IPS-18a (cell line): ENCODE data around the gene PRKAR1B.

Source experiments
- H3K27ac ChIP-seq: one replicate; pipeline ENCODE4 v1.5.1; 2013; ENCODE audit warnings: low read length
- H3K27me3 ChIP-seq: one replicate; pipeline ENCODE4 v1.6.1; 2013; ENCODE audit warnings: mild to moderate bottlenecking, low read length; ENCODE audit not compliant: control insufficient read depth, insufficient read depth
- H3K36me3 ChIP-seq: one replicate; pipeline ENCODE4 v1.6.1; 2013; ENCODE audit warnings: low read depth, low read length; ENCODE audit not compliant: control insufficient read depth
- H3K4me1 ChIP-seq: one replicate; pipeline ENCODE4 v1.6.1; 2013; ENCODE audit warnings: low read depth, low read length; ENCODE audit not compliant: control insufficient read depth
- H3K4me3 ChIP-seq: one replicate; pipeline ENCODE4 v1.5.1; 2013; ENCODE audit warnings: low read length
- H3K9ac ChIP-seq: one replicate; pipeline ENCODE4 v1.6.1; 2013; ENCODE audit warnings: mild to moderate bottlenecking, low read length, moderate library complexity
- H3K9me3 ChIP-seq: one replicate; pipeline ENCODE4 v1.6.1; 2013; ENCODE audit warnings: low read depth, low read length; ENCODE audit not compliant: control insufficient read depth

Gene PRKAR1B

GRCh38 chr7:562374-562675, 164.8 kb downstream of the PRKAR1B start:
- H3K4me3 ChIP-seq = no peak overlapping the region
- H3K4me1 ChIP-seq = no peaks in the 10 kb centered on the region
- H3K9ac ChIP-seq = no peak overlapping the region
- H3K27me3 ChIP-seq = no peaks in the 10 kb centered on the region
- no peaks in the 10 kb centered on the region for H3K9me3 ChIP-seq
- no peaks in the 10 kb centered on the region for H3K36me3 ChIP-seq
- no peak overlapping the region for H3K27ac ChIP-seq

- no peaks in the 10 kb centered on the region for H3K9me3 ChIP-seq
- no peaks in the 10 kb centered on the region for H3K36me3 ChIP-seq
- H3K27ac ChIP-seq = no peak overlapping the region
- no peaks in the 10 kb centered on the region for H3K4me1 ChIP-seq
- H3K4me3 ChIP-seq = no peak overlapping the region
- H3K27me3 ChIP-seq = no peaks in the 10 kb centered on the region
- H3K9ac ChIP-seq = no peak overlapping the region
Measured at GRCh38 chr7:561631-562373, 165.3 kb downstream of the PRKAR1B start.

DNA sequence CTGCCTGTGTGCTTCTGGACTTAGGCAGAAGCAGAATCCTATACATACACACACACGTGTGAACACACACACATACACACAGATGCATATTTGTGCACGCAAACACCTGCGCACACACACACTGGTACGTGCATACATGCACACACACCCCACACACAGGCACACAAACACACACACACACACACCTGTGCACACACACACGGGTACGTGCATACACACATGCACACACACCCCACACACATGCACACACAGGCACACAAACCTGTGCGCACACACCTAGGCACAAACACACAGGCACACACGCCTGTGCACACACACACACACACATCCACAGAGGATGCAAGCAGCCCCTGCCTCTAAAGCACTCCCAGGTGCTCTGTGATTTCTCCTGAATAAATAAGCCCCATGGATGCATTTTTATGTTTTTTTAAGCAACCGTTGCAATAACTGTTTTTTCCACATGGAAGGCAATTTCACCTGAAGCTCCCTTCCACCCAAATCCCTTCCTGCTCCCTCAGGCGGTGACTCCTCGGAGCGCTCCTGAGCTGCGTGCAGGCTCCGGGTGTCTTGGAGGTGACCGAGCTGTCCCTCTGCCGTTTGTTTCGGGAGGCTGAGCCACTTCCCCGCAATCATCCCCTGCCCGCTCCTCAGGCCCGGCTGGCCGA, 166.0 kb downstream of the PRKAR1B start:
- Histone ChIP-seq H3K9ac (no peak overlapping the region), H3K4me3 (no peak overlapping the region), H3K9me3 (no peaks in the 10 kb centered on the region), H3K27ac (no peak overlapping the region), H3K36me3 (no peaks in the 10 kb centered on the region), H3K4me1 (no peaks in the 10 kb centered on the region), H3K27me3 (no peaks in the 10 kb centered on the region)

GRCh38 chr7:559396-559705, 167.7 kb downstream of the PRKAR1B start:
- Histone ChIP-seq H3K36me3 (no peaks in the 10 kb centered on the region), H3K4me1 (no peaks in the 10 kb centered on the region)

DNA sequence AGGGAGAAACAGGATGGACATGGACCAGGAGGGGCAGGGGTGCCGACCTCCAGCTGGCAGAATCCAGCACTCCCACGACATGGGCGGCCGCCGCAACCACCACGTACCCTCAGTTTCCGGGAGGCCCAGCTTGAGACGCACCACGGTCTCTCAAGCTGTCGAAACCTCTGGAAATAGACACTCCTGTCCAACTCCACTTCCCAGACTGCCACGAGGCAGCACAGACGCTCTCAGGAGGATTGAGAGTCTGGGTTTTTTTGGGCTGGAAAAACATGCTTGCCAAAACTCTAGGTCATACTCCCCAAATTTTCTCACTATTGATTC, 169.6 kb downstream of the PRKAR1B start:
- no peaks in the 10 kb centered on the region for H3K27me3 ChIP-seq
- H3K9ac ChIP-seq = no peak overlapping the region
- no peak overlapping the region for H3K27ac ChIP-seq
- H3K36me3 ChIP-seq = no peaks in the 10 kb centered on the region
- H3K4me1 ChIP-seq = no peaks in the 10 kb centered on the region
- H3K9me3 ChIP-seq = no peaks in the 10 kb centered on the region
- no peak overlapping the region for H3K4me3 ChIP-seq

More at GRCh38 chr7:559396-559705, 167.7 kb downstream of the PRKAR1B start:
- H3K4me3 ChIP-seq = no peak overlapping the region
- H3K27me3 ChIP-seq = no peaks in the 10 kb centered on the region
- no peaks in the 10 kb centered on the region for H3K9me3 ChIP-seq
- no peak overlapping the region for H3K9ac ChIP-seq
- H3K27ac ChIP-seq = no peak overlapping the region

DNA sequence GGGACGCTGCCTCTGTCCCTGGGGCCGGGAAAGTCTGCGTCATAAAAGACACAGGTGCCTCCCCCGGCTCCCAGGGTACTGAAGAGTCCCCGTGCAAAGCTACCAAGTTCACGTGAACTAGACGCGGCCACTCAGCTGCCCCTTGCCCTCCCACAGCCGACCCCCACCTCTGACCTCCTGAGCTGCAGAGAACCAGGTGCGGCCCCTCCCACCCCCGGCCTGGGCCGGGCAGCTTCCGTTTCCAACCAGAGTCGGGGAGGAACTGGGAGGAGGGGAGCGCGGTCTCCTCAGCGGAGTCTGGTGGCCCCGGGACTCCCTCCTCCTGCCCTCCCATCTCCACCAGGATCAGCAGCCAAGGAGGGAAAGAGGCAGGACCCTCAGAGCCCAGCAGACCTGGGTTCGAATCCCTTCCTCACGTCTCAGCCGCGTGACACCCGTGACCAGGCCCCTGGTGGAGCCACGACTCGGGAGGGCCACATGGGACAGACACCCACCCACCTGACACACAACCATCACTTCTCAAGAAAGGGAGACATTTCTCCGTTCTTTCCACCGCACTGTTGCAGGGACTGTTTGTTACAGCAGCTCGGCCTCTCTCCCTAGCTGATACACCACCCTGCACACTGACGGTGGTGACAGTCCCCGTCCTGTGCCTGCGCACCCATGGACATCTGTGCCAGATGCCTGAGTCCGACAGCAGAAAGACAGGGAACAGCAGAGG, 170.1 kb downstream of the PRKAR1B start:
- no peaks in the 10 kb centered on the region for H3K27me3 ChIP-seq
- no peak overlapping the region for H3K9ac ChIP-seq
- no peaks in the 10 kb centered on the region for H3K9me3 ChIP-seq
- H3K27ac ChIP-seq = no peak overlapping the region
- H3K4me3 ChIP-seq = no peak overlapping the region
- H3K36me3 ChIP-seq = no peaks in the 10 kb centered on the region
- H3K4me1 ChIP-seq = no peaks in the 10 kb centered on the region

- Histone ChIP-seq H3K9me3 (no peaks in the 10 kb centered on the region), H3K27ac (no peak overlapping the region), H3K4me1 (no peaks in the 10 kb centered on the region), H3K36me3 (no peaks in the 10 kb centered on the region), H3K4me3 (no peak overlapping the region), H3K9ac (no peak overlapping the region), H3K27me3 (no peaks in the 10 kb centered on the region)
Measured at GRCh38 chr7:556291-556826, 170.7 kb downstream of the PRKAR1B start.

GRCh38 chr7:555551-556160, 171.4 kb downstream of the PRKAR1B start:
- Histone ChIP-seq H3K9me3 (no peaks in the 10 kb centered on the region), H3K4me1 (no peaks in the 10 kb centered on the region), H3K27me3 (no peaks in the 10 kb centered on the region), H3K4me3 (no peak overlapping the region), H3K27ac (no peak overlapping the region), H3K9ac (no peak overlapping the region), H3K36me3 (no peaks in the 10 kb centered on the region)

DNA sequence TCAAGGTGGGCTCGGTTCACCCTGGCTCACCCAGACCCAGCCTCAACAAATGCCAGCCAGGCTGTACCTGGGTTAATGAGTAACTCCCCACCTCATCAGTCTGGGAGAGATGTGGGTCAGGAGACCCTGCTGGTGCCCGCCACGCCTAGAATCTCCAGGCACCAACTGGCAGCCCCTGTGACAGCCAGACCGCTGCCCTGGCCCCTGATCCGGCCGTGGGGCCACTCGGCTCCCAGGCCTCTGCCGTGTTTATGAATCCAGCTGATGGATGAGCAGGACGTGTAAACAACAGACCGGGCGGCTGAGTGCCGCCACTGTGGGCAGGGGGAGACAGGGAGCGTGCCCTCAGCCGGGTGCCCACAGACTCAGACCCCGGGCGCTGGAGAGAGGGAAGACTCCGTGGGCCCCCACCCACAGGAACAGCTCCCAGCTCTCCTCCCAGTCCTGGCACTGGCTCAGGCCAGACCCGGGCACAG, 173.4 kb downstream of the PRKAR1B start:
- no peaks in the 10 kb centered on the region for H3K4me1 ChIP-seq
- no peak overlapping the region for H3K27ac ChIP-seq
- no peaks in the 10 kb centered on the region for H3K36me3 ChIP-seq
- no peaks in the 10 kb centered on the region for H3K27me3 ChIP-seq
- H3K9me3 ChIP-seq = no peaks in the 10 kb centered on the region
- no peak overlapping the region for H3K9ac ChIP-seq
- H3K4me3 ChIP-seq = no peak overlapping the region

GRCh38 chr7:552868-553635, 174.0 kb downstream of the PRKAR1B start:
- H3K9ac ChIP-seq = no peak overlapping the region
- no peaks in the 10 kb centered on the region for H3K27me3 ChIP-seq
- H3K4me1 ChIP-seq = no peaks in the 10 kb centered on the region
- H3K27ac ChIP-seq = no peak overlapping the region
- no peaks in the 10 kb centered on the region for H3K9me3 ChIP-seq
- no peaks in the 10 kb centered on the region for H3K36me3 ChIP-seq
- no peak overlapping the region for H3K4me3 ChIP-seq
